Measurements from ENCODE around the gene MRPS15. TPM values are rescaled to one million over a fixed set of nuclear protein-coding genes. Genes with fewer than 3 reads are reported as not detected.

Gene MRPS15
- total and polyA plus RNA-seq, 2 of the 13 experiments (the other 11 are each of a cell fraction or from before 2014, with no cell fraction given) = 59.0 to 113 TPM

- no peak for TF ChIP-seq ZXDC (CRISPR knock-in tag; IDR thresholded peaks at IDR 0.05)
- TF ChIP-seq ZNF619 (CRISPR knock-in tag; IDR thresholded peaks at IDR 0.05) = no peak
- TF ChIP-seq KDM4B (CRISPR knock-in tag; IDR thresholded peaks at IDR 0.05) = no peak
- TF ChIP-seq ZNF704 (CRISPR knock-in tag; IDR thresholded peaks at IDR 0.05; ENCODE audit: borderline replicate concordance) = peak; percentile 84; the same call in 1 of the 2 replicates
- no peak for TF ChIP-seq CEBPB (IDR thresholded peaks at IDR 0.05; ENCODE audit: borderline replicate concordance, low read depth, low read length)
- TF ChIP-seq NFE2 (CRISPR knock-in tag; IDR thresholded peaks at IDR 0.05) = no peak
- peak; percentile 38; the same call in 1 of the 2 replicates for TF ChIP-seq TAF1 (CRISPR knock-in tag; IDR thresholded peaks at IDR 0.05)
- TF ChIP-seq SRSF4 (IDR thresholded peaks at IDR 0.05; ENCODE audit: low read depth, low read length, poor library complexity, severe bottlenecking) = no peak
- TF ChIP-seq ELF1 (CRISPR knock-in tag; IDR thresholded peaks at IDR 0.05) = no peak
- TF ChIP-seq ZNF703 (CRISPR knock-in tag; IDR thresholded peaks at IDR 0.05; ENCODE audit: borderline replicate concordance) = peak; percentile 68; the same call in 1 of the 2 replicates
- no peak for TF ChIP-seq HIVEP1 (CRISPR knock-in tag; IDR thresholded peaks at IDR 0.05)
- no peak for TF ChIP-seq KAT7 (CRISPR knock-in tag; IDR thresholded peaks at IDR 0.05; ENCODE audit: borderline replicate concordance)
- TF ChIP-seq IRX3 (CRISPR knock-in tag; IDR thresholded peaks at IDR 0.05; ENCODE audit: borderline replicate concordance, low read depth) = no peak
- TF ChIP-seq ZNF598 (CRISPR knock-in tag; IDR thresholded peaks at IDR 0.05; ENCODE audit: borderline replicate concordance) = 0 out of 2 replicates have a peak, but pooled peaks have one; percentile 43
- TF ChIP-seq ZNF446 (CRISPR knock-in tag; IDR thresholded peaks at IDR 0.05) = no peak
- peak; percentile 81; the same call in 1 of the 2 replicates for TF ChIP-seq ZNF766 (CRISPR knock-in tag; IDR thresholded peaks at IDR 0.05; ENCODE audit: borderline replicate concordance)
- peak; percentile 83; the same call in 1 of the 2 replicates for TF ChIP-seq ZNF547 (CRISPR knock-in tag; IDR thresholded peaks at IDR 0.05)
- no peak for TF ChIP-seq ZNF7 (CRISPR knock-in tag; IDR thresholded peaks at IDR 0.05)
- TF ChIP-seq NPAS2 (CRISPR knock-in tag; IDR thresholded peaks at IDR 0.05; ENCODE audit: borderline replicate concordance) = no peak
- no peak for TF ChIP-seq MLXIP (CRISPR knock-in tag; IDR thresholded peaks at IDR 0.05; ENCODE audit: borderline replicate concordance)
- TF ChIP-seq ZNF30 (CRISPR knock-in tag; IDR thresholded peaks at IDR 0.05) = no peak
- TF ChIP-seq TBX2 (CRISPR knock-in tag; IDR thresholded peaks at IDR 0.05; ENCODE audit: borderline replicate concordance) = peak; percentile 40; the same call in 1 of the 2 replicates
- no peak for TF ChIP-seq EEA1 (CRISPR knock-in tag; IDR thresholded peaks at IDR 0.05; ENCODE audit: borderline replicate concordance)
- TF ChIP-seq MED1 (CRISPR knock-in tag; IDR thresholded peaks at IDR 0.05) = no peak
- 0 out of 2 replicates have a peak, but pooled peaks have one; percentile 35 for TF ChIP-seq IRF2 (CRISPR knock-in tag; IDR thresholded peaks at IDR 0.05)
These were observed 13.8 kb downstream of the MRPS15 start, which contains the start of gene OSCP1 (continued) for GRCh38 chr1:36450270-36450918.

Measured in HepG2 (cell line).